Adrenal gland (tissue), 12 donors: Measurements from ENCODE around the gene ST6GALNAC4. TPM values are rescaled to one million over a fixed set of nuclear protein-coding genes. Genes with fewer than 3 reads are reported as not detected.
A peak's percentile ranks its signal among the peaks of the same experiment; 100 is the strongest.

Source experiments
- DNase-seq, 7 donors: peaks; one replicate each; pipeline ENCODE4 v3.0.0-alpha.2; 2019 to 2020
- H3K27ac ChIP-seq, 5 donors: fragments of 200-600 bp; sonication (generic) in 4 of 5; 1 replicate in 3 of 5; 2 replicates in 2 of 5; pipeline versions ENCODE4 v1.5.1 to v1.8.0; 2016 to 2020; ENCODE audit warnings: mild to moderate bottlenecking in 1 of 5
- H3K27me3 ChIP-seq: fragments of 200-600 bp; 2 replicates; pipeline ENCODE4 v1.8.0; 2021
- H3K36me3 ChIP-seq, 2 donors: fragments of 200-600 bp; replicated peaks in 1 of 2; 1 replicate in 1 of 2; 2 replicates in 1 of 2; pipeline versions ENCODE4 v1.5.1 to v1.8.0; 2018 to 2022
- H3K4me1 ChIP-seq, 2 donors: fragments of 200-600 bp; replicated peaks in 1 of 2; 1 replicate in 1 of 2; 2 replicates in 1 of 2; pipeline versions ENCODE4 v1.5.1 to v1.8.0; 2018 to 2021
- H3K4me3 ChIP-seq, 4 donors: fragments of 200-600 bp; sonication (generic) in 3 of 4; one replicate each; pipeline ENCODE4 v1.5.1; 2016 to 2018
- H3K9me3 ChIP-seq, 3 donors: fragments of 200-600 bp; sonication (generic) in 1 of 3; replicated peaks in 1 of 3; 1 replicate in 2 of 3; 2 replicates in 1 of 3; pipeline versions ENCODE4 v1.5.1 to v1.8.0; 2016 to 2021
- POLR2A ChIP-seq, 2 donors: fragments of 450-650 bp; IDR thresholded peaks; one replicate each; pipeline ENCODE4 v1.6.1; 2017; ENCODE audit warnings: antibody characterized with exemption in 2 of 2, mild to moderate bottlenecking in 2 of 2, moderate library complexity in 1 of 2
- WGBS, 4 donors: extraction: QIAGEN DNeasy Blood & Tissue Kit in 2 of 4; methylation state at CpG; one replicate each; pipeline versions ENCODE4 v1.1.5 to v1.1.7; 2013 to 2017; 5-methylcytosine and 5-hydroxymethylcytosine counted together
- intact Hi-C, 2 donors: fragments of 100-400 bp; cut with DNase I; formaldehyde crosslinking; loops; one replicate each; pipeline versions ENCODE4 v1.14.1 to v1.15.0; 2022 to 2023
- polyA plus RNA-seq, 3 donors: library from polyadenylated mRNA; stranded (reverse); fragments of 200-250 nt in 2 of 3; fragments of 350-450 nt in 1 of 3; fragmentation: Illumina TruSeq in 1 of 3; extraction: RNeasy Lipid Tissue Mini Kit (QIAGEN cat#74804) in 1 of 3; gene quantifications; one replicate each; pipeline ENCODE4 v1.2.3, GENCODE V29; 2013 to 2014
- total RNA-seq, 9 donors: library from RNA; depleted of rRNA in 4 of 9; stranded (reverse); fragments of >200 nt in 4 of 9; fragments of 120-200 nt in 1 of 9; fragmentation: NEBNext Ultra II Directional in 1 of 9; extraction: Animal tissue kit (Norgen Biotek cat#: 25700) in 1 of 9; gene quantifications; one replicate each; pipeline versions ENCODE4 v1.1.0 to v1.2.4, GENCODE V29; 2013 to 2023
- TF ChIP-seq, protein P1 (sequence below), 6 experiments: fragments of 450-650 bp in 4 of 6; fragments of 200-600 bp in 2 of 6; sonication (generic) in 1 of 6; IDR thresholded peaks; 1 replicate in 5 of 6; 2 replicates in 1 of 6; pipeline versions ENCODE4 v1.5.1 to v1.8.0; 2016 to 2021; ENCODE audit warnings: antibody characterized with exemption in 6 of 6, mild to moderate bottlenecking in 2 of 6, moderate library complexity in 1 of 6
- donor health status: healthy with polysubstance abuse.
- donor health status: Bipolar disorder and iron deficiency.
- donor health status: DM: yes; HTN: yes; CAD: no.
- donor health status: DM: no; HTN: no; CAD: no.
- donor health status: DM: no; HTN: no; CAD: no.
- donor health status: DM: yes; HTN: yes; CAD: no.

Gene ST6GALNAC4
- total and polyA plus RNA-seq, 12 donors, result 5.3 to 65.7 (median 14.7) TPM

DNA sequence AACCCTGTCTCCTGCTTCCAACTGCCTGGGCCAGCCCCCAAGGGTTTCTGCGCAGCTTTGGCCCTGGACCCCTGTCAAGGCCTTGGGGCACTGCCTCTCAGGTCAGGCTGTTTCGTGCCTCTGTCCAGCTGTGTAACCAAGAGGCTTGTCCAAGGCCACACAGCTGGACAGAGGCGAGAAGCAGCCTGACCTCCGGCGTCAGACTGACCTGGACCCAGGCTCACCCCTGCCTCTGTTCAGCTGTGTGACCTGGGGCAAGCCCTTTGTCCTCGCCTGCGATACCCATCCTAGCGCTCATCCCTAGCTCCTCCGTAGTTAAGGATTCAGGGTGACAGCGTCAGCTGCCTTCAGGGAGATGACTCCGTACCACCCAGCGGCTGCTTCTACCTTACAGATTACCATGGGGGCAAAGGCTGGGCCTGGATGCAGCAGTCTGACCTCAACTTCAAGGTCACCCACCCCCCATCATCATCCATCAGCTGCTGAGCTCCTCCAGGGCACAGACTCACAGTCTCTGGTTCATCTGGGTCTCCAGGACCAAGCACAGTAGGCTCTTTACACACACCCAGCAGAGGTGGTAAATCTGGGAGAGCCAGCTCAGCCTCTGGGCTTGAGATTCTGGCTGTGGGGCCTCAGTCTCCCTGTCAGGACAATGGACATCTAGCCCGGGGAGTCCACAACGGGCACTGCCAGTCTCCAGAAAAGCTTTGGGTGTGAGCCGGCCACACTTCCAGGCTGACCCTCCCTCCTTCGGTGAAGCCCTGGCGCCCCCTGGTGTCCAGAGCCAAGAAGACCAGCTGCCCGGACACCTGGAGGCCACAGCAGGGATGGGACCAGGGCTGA, 47.3 kb downstream of the ST6GALNAC4 start:
- Histone ChIP-seq H3K27ac (peak overlapping the region in 1 of 5 donors; percentile 54), H3K9me3 (no peaks in the 10 kb centered on the region), H3K27me3 (no peaks in the 10 kb centered on the region), H3K4me3 (no peak overlapping the region), H3K36me3 (peaks cover 0 to 29% of the 10 kb centered on the region in 2 donors), H3K4me1 (peaks cover 7 to 11% of the 10 kb centered on the region in 2 donors)
- WGBS, 4 donors, result 39 to 90% (median 58%) methylated on average over 6 to 18 of the region's 18 CpGs
- intact Hi-C loops, result loop anchor here in 1 of 2 donors (5.0 kb wide), 2 partner anchors 38 to 127 kb away; no protein-coding TSS in a partner anchor
- DNase-seq, result peak; percentile 88 to 94 (median 90)
- TF ChIP-seq POLR2A (IDR thresholded peaks at IDR 0.05), result no peak
- TF ChIP-seq, protein P1, sequence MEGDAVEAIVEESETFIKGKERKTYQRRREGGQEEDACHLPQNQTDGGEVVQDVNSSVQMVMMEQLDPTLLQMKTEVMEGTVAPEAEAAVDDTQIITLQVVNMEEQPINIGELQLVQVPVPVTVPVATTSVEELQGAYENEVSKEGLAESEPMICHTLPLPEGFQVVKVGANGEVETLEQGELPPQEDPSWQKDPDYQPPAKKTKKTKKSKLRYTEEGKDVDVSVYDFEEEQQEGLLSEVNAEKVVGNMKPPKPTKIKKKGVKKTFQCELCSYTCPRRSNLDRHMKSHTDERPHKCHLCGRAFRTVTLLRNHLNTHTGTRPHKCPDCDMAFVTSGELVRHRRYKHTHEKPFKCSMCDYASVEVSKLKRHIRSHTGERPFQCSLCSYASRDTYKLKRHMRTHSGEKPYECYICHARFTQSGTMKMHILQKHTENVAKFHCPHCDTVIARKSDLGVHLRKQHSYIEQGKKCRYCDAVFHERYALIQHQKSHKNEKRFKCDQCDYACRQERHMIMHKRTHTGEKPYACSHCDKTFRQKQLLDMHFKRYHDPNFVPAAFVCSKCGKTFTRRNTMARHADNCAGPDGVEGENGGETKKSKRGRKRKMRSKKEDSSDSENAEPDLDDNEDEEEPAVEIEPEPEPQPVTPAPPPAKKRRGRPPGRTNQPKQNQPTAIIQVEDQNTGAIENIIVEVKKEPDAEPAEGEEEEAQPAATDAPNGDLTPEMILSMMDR (IDR thresholded peaks at IDR 0.05), result peak; percentile 71 to 98 (median 93)

DNA sequence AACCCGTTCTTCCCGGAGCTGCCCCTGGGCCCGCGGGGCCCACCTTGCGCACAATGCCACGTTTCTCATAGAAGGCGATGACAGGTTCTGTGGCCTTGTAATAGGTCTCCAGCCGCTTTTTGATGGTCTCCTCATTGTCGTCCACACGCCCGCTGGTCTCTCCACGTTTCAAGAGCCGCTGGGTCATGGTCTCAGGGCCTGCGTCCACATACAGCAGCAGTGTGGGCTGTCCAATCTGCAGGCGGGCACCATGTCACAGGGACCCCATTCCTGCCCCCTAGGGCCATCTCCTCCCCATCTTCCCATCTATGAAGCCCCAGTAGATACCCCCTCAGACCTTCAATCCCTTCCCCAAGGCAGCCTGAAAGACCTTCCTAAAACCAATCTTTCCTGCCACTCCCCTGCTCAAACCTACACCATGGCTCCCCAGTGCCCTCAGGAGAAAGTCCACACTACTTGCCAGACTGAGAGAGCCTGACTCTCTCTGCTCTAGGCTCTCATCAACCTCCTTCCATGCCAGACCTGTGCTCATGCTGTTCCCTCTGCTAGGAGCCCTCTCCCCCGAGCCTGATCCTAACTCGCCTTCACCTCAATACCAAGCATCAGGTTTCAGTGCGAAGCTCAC, 48.5 kb downstream of the ST6GALNAC4 start:
- no peaks in the 10 kb centered on the region for H3K4me1 ChIP-seq
- H3K36me3 ChIP-seq, result peaks cover 0 to 29% of the 10 kb centered on the region in 2 donors
- WGBS, 4 donors, result 90 to 96% (median 94%) methylated on average over 13 to 18 of the region's 18 CpGs
- TF ChIP-seq, protein P1 (IDR thresholded peaks at IDR 0.05), result no peak
- TF ChIP-seq POLR2A (IDR thresholded peaks at IDR 0.05), result no peak
- no peaks in the 10 kb centered on the region for H3K9me3 ChIP-seq
- H3K27ac ChIP-seq, result peak overlapping the region in 1 of 5 donors; percentile 63
- intact Hi-C loops, result no loop called here
- H3K4me3 ChIP-seq, result no peak overlapping the region
- DNase-seq, result no peak
- no peaks in the 10 kb centered on the region for H3K27me3 ChIP-seq

- H3K4me3 ChIP-seq, result no peak overlapping the region
- TF ChIP-seq, protein P1 (IDR thresholded peaks at IDR 0.05), result no peak
- no peak for TF ChIP-seq POLR2A (IDR thresholded peaks at IDR 0.05)
- H3K36me3 ChIP-seq, result peaks cover 0 to 25% of the 10 kb centered on the region in 2 donors
- H3K9me3 ChIP-seq, result no peaks in the 10 kb centered on the region
- peak in 1 of 7 donors; percentile 7 for DNase-seq
- 77 to 84% (median 81%) methylated on average over 20 to 30 of the region's 30 CpGs for WGBS, 4 donors
- no peaks in the 10 kb centered on the region for H3K27me3 ChIP-seq
- H3K27ac ChIP-seq, result peak overlapping the region in 1 of 5 donors; percentile 63
- H3K4me1 ChIP-seq, result peaks cover 0 to 4% of the 10 kb centered on the region in 2 donors
- intact Hi-C loops, result no loop called here
Measured at GRCh38 chr9:127867356-127868277, 49.2 kb downstream of the ST6GALNAC4 start.
